GM15510 (cell line): Measurements from ENCODE around the gene SLC35F3.

Experiments
- POLR2A ChIP-seq: IDR thresholded peaks from 3 replicates; pipeline ENCODE4 v1.6.1; 2011; ENCODE audit warnings: borderline replicate concordance; ENCODE audit not compliant: insufficient read length; ENCODE audit errors: extremely low read depth

SLC35F3 gene

DNA sequence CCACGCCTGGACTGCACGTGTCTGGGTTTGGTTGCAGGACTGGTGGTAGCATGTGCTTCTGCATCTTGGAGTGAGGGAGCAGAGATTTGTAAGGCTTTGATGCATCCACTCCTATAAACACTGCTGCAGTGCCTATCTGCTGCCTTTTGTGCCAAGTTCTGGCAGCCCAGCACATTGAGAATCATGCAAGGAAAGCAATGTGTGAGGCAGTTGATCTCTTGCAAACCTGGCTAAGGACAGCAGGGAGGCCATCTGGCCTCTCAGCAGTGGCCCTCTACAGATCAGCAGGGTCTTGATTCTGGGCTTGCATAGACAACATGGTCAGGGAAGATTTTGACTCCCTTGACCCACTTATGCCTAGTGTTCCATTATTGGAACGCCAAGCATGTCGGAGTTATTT lies 387.5 kb downstream of the SLC35F3 start:
- TF ChIP-seq POLR2A, result no peak

DNA sequence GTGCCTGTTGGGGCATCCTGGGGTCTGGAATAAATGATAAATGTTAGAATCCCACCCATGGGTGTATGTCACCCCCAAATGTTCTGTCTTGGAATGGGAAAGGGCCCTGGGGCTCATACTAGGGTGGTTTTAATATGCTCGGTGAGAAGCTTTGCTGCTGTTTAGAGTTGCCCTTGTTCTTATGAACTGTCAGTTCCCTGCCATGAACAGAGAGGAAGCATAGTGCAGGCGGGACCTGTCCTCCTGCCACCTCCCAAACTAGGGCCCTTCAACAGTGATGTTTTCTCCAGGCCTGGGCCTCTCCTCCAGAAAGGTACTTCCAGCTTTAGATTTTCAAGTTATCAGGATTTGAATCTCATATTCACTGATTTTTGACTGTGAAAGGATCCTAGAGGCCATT lies 388.1 kb downstream of the SLC35F3 start:
- TF ChIP-seq POLR2A, result no peak

DNA sequence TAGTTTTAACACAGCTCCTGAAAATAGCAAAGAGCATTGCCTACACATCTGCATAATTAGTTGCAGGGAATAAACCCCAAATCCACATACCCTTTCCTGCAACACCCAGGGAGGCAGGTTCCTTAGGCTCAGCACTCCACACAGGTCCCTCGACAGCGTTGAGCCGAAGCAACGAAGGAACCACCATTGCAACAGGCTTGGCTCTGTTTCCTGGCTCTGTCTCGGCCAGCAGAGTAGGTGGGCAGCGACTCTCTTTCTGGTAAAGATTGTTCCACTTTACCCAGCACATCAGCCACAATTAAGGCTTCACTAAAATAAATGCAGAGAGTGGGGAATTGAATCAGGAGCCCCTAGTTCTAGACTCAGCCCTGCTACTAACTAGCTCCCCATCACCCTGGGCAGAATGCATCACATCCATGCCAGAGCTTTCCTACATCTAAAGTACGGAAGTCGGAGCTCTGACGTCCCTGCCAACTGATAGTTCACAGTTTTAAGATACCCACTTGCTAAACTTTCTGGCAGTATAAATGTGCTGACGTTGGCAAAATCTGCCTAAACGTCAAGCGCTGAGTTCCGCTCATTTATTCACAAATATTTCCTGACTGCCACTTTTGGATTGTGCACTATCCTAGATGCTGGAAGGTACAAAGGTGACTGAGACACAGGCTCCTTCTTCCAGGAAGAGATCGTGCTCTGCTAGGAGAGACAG lies 389.8 kb downstream of the SLC35F3 start:
- no peak for TF ChIP-seq POLR2A

DNA sequence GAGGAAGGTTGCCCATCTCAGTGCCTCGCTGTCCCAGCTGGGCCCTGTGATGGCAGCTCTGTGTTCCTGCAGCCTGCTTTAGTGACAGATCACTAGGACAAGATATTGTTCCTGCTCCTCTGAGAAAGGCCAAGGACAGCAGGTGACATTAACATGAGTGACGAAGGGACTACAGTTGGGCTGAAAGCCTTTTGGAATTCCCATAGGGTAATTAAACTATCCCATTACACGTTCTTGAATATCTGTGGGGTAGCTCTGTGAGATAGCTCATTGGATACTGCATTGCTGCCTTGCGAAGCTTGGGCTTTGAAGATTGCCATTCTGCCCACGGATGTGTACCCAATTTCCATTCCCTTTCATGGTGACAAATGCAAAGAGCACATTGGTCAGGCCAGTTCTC lies 390.6 kb downstream of the SLC35F3 start:
- no peak for TF ChIP-seq POLR2A

DNA sequence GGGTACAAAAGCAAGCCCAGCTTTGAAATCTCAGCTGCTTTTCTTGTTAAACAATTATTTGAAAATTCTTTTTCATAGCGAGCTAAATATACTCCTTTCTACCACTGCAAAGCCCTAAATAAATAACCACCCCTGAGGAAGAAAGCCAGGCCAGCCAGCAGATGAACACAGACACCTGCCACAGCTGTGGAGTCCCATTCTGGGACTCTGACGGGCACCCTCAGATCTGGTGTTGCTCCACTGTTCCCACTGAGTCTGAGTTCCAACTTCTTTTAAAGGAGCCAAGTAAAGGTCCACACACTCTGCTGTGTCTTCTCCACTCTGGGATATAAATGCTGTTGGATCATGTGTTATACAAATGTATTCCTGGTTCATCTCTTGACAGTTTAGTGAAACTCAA lies 391.1 kb downstream of the SLC35F3 start:
- TF ChIP-seq POLR2A, result no peak

DNA sequence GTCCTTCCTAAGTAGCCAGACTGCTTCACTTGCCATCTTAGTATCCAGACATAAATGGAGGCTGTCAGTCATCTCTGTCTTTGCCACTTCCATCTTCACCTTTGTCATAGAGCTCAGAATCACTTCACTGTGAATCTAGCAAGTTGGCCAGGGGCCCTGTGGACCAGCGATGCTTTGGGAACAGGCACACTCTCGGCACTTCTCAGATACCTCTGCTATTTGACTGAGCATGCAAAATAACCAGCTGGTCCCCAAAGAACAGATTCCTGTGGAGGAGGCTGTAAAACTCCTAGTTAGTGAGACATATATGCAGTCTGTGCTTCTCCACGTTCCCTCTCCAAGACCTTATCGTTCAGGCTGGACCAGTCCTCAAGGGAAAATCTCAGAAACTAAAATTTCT lies 392.0 kb downstream of the SLC35F3 start:
- no peak for TF ChIP-seq POLR2A

DNA sequence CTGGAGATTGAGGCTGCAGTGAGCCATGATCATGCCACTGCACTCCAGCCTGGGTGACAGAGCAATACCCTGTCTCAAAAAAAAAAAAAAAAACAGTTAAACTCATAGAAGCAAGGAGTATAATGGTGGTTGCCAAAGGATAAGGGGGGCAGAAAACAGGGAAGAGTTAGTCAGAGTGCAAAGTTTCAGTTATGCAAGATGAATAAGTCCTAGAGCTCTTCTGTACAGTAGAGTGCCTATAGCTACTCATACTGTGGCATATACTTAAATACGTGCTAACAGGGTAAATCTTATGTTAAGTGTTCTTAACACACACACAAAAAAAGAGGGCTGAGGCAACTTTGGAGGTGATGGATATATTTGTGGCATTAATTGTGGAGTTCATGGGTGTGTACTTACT lies 393.2 kb downstream of the SLC35F3 start:
- no peak for TF ChIP-seq POLR2A

DNA sequence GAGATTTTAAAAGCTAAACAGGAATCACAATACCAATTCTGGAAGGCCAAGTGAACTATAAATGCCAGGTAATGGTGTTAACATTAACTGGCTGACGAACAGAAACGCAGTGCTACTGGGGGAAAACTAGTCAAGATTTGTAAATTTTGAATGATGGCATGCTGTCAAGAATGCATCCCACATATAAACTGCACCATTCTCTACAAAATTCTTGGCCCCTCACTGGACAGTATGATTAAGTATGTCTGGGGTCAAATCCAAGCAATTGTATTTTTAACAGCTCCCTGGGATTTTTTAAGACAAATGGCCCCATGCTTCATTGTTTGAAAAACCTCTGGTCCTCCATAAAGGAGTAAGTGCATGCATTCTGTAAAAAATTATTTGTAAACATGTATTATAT lies 395.6 kb downstream of the SLC35F3 start:
- TF ChIP-seq POLR2A, result no peak

DNA sequence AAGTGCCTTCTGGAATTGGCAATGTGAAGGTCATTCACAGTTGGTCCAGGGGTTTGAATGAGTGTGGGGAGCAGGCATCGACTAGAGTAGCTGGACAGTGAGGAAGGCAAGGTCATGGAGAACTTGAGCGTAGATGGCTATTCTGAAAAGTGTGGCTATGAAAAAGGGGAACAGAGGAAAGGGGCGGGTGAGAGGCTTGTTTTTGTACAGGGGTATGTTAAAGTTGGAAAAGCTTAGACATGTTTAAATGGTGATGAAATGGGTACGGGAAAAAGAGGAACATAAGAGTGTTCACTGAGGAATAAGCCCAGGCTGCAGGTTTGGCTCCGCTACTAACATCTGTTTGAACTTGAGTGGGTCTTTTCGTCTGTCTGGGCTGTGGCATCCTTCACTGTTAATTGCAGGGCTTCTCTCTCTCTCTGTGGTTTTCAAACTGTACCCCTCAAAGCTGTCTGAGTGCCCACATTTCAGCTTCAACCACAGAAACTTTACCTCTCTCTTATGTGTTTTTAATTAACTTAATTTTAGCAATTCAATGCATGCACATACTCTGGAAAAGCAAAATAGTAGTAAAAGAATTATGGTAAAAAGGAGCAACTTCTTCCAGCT lies 398.0 kb downstream of the SLC35F3 start:
- TF ChIP-seq POLR2A, result no peak

DNA sequence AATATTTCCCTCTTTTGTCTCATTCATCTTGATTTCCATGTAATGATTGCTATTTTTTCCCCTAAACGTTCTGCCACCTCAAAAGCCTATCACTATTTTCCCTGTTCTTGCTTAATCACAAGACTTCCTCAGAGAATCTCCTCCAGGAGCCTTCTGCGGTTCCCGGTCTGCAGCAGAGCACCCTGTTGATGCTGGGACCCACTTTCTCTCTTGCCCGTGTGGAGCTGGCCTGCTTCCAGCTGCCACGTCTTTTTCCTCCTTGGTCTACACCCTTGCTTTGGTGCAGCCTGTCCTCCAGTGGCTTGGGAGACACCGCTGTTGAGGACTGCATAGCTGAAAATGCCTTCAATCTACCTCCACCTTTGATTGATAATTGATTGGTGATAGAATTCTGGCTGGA lies 398.8 kb downstream of the SLC35F3 start:
- TF ChIP-seq POLR2A, result no peak

DNA sequence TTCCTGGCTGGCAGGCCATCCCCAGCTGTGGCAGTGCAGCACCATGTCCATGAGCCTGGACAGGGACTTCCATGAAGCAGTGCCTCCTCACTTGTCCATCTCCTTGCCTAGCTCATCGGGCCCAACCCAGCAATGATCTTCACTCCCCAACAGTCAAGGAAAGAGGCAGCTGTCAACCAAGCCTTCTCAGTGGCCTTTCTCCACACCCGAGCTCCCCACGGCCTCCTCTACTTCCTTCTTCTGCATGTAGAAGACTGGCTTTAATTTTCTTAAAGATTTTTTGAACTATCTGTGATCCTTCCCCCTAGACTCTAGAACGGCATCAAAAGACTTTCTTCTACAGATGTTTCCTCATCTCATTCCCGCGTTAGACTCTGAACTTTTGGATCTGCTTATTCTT lies 403.2 kb downstream of the SLC35F3 start:
- no peak for TF ChIP-seq POLR2A

DNA sequence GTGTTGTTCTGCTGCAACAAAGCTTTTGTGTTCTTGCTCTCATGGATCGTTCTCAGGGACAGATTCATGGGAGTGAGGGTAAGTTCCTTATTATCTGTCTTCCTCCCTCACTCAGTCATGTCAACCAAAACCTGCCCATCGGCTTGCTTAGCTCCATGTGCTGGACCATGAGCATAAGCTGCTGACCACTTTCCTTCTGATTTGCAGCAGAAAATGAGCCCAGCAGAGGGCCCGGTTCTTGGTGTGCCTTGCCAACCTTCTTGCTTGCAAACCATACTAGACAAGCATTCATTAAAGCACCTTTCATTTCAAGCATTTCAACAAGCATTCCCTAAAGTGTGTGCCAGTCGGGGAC lies 404.7 kb downstream of the SLC35F3 start:
- TF ChIP-seq POLR2A, result no peak

DNA sequence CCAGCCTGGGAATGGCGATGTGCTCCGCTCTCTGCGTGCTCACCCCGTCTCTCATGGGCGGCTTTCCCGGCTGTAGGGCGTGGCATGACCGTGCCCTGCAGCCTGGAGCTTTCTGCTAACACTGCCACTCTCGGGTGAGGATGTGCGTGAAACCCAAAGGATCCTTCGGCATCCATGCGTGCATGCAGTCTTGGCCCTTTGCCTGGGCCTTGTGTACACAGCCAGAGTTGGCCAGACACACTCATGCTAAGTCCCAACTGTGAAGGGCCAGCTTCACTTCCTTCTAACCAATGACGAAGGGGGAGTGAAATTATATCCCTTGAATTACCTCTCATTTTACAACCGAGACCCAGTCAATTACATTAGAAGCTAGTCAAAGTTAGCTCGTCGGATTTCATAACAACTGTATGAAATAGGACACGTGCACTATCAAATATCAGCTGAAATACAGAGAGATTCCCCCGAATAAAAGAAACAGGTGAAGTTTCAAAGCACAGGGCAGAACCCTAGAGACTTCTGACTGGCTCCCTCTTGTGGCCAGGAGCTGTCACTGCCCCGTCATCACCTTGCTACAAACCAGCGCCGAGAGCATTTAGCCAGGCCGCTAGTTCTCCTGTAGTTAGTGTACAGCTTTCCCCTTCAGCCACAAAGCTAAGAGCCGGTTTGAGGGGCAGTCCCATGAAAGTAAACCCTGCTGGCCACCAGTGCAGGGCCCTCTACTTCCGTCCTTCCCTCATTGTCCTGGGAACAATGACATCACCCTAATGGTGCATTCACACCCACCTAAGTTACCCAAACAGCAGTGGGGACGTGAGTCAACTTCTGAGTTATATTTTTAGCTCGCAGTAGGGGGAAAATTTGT lies 405.4 kb downstream of the SLC35F3 start:
- no peak for TF ChIP-seq POLR2A

DNA sequence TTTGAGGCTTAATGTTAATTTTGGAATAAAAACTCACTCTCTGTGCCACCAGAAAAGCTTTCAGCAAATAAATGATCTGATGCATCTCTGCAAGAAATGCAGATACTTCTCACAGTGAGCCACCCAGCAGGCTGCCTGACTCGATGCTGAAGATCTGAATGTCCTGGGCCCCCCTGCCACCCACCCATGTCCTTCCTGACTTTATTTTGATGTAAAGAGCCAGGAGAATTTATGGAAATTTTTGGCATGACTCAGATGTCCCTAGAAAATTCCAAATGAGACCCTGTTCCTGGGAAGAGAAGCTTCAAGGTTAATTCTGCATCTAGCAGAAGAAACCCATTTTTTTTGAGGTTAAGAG lies 406.0 kb downstream of the SLC35F3 start:
- TF ChIP-seq POLR2A, result no peak

DNA sequence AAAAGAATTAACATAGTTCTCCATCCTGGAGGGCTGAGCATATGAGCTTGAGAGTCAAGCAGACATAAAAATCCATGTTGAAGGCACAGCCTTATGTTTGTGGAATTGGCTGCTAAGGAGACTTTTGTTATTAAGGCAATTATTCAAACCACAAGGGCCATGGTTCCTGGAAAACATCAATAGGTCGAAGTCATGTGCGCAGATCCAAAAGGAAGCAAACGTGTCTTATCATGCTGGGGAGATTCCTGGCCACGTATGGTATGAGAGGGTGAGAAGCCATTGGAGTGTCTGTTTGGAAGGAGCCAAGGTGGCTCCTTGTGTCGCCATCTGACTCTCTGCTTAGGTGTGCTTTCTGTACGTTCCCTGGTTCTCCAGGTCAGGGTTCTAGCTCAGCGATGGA lies 406.9 kb downstream of the SLC35F3 start:
- no peak for TF ChIP-seq POLR2A

DNA sequence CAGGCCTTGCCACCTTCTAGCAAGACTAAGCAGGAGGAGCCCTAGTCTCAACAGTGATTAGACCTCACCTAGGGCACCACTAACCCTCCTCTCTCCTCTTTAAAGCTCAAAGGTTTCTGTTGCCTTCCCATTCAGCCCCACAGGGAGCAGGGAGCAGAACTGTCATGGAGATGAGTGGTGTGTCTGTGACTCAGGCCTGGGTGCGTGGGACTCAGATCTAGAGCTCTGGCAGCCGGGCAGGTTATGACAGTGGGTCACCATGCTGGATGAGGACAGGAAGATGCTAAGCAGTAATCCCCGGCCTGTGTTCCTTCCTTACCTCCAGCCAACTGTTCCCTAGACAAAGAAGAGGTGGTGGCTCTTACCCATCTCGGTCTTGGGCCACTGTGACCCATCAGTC lies 408.7 kb downstream of the SLC35F3 start:
- TF ChIP-seq POLR2A, result no peak
